HG03095 (cell line): ENCODE data around the gene SLC38A10.
"Not testable (repeated sequence)": the region's sequence is repeated elsewhere in the genome, so short reads cannot be mapped to it uniquely, and the experiment has no call there.

Experiments
- ATAC-seq: cut with Tn5 transposase; IDR thresholded peaks from one replicate; pipeline ENCODE4 v1.9.1; 2021; ENCODE audit warnings: moderate library complexity; ENCODE audit not compliant: unreplicated experiment

Gene SLC38A10

DNA sequence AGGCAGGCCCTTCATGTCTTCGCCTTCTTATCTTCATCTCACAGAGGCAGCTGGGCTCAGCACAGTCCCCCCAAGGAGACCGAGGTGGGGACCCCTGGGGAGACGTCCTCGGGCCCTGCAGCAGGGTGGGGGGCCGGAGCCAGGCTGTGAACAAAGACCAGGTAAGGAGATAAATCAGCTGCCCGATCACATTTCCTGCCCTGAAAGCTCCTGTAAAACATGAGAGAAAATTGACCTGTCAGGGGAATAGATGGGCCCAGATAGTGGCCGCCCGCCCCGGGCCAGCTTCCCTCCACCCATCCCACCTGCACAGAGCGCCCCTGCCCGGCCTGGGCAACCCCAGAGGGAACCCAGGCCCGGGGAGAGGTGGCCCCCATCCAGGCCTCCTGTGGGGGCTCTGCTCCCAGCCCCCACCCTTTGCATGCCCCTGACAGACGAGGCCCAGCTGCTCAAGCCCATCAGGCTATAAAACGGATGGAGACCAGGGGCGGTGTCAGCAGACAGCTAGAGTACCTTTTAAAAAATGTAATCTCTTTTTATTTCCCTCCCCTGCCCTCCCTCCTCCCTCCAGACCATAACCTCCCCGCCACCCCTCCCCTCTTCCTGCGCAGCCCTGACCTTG is 18.8 kb upstream of the SLC38A10 start:
- ATAC-seq, result no peak

DNA sequence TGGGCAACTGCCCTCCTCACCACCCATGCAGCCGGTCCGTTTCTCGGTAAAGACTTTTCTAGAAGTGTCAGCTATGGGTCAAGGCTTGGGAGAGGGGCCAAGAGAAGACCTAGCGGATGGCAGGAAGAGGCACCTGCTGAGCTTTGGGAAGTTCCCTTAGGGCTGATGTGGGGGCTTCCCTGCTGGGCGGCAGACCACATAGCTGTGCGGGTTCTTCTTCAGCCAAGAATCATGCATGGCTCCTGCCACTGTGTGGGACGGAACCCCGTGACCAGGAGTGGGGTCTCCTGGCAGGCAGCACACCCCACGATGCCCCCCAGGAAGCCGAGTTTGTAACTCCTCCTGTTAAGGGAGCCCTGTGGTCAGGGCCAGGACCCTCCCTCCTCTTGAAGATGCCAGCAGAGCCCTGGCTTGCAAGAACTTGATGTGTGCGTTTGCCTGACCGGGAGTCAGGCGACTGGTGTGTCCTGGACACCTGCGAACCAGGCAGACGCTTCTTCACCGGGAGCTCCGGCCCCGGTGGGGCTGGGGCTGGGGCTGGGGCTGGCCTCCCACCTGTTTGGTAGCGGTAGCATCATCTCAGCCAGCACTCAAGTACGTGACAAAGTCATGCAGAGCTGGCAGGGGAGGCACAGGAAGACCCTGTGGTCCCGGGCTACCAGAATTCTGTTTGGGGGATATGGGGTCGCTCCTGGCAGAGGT is 17.7 kb upstream of the SLC38A10 start:
- ATAC-seq, result no peak

DNA sequence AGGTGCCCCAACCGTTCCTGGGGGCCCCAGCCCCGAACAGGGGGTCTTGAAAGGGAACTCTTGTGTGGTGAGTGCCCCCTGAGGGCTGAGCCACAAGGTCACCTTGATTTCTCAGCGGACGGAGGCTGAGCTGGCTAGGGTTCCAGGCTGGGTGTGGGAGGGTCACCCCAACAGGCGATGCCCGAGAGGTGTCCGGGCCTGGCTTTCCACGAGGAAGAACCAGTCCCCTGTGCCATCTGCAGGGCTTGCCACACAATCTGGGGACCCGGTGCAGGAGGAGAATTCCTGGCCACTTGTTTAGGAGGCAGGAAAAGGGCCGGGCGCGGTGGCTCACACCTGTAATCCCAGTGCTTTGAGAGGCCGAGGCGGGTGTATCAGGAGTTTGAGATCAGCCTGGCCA is 16.8 kb upstream of the SLC38A10 start:
- no peak for ATAC-seq

DNA sequence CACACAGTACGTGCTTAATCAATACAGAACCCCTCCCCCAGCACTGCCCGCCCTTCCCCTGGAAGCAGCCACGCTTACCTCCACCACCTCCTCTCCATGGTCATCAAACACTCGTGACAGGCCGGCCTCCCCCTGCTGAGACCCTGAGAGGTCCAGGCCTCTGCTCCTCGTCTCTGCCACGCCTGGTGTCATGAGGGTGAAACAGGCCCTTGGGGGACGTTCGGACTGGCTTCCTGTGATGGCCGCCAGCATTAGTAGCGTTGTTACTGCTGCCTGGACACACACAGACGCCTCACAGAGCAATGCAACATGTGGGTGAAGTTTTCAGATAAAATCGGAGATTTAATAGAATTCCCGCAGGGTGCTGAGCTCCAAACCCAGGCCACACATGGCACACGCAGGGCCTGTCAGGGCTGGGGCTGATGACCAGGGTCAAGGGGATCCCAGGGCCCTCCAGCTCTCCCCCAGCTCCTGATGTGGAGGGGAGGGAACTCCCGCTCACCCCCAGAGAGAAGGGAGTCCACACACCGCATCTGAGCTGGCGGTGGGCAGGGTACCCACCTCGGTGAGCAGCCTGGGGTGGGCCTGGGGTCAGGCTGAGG is 15.9 kb upstream of the SLC38A10 start:
- no peak for ATAC-seq

DNA sequence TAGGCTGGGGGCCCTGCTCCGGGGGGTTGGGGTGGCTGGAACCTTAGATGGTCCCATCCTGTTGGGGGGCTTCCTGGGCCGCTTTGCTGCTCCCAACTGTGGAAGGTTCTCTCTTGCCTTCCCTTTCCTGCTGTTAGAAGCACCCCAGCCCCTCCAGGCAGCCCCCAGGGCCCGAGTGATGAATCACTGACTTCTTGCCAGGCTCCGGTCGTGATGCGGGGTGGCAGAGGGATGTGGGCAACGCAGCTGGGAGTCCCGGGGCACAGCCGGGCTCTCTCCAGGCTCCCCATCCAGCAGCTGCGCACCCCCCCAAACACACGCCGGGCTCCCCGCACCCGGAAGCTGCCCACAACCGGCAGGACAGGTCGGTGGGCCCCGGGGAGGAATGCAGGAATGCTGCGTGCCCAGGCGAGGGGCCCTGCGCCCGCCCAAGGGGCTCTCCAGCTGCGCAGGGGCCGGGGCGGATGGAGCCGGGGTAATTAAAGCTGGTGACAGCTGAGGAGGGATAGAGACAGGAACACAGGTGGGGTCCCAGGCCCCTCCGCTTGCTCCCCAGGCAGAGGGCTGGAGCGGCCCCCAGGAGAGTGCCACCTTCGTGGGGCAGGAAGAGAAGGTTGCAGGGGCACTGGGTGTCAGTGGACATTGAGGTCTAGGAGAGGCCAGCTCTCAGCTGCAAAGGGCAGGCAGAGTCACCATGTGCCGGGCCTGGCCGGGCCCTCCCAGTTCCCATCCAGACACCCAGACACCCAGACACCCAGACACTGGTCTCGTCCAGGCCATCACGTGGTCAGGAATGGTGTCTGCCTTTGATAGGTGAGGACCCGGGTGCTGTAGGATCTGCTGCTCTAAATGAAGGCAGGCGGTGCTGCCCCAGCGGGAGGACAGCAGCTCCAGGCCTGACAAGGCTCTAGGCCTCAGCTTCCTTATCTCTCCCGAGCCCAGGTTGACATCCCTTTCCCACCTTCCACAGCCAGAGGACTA is 15.0 kb upstream of the SLC38A10 start:
- no peak for ATAC-seq

DNA sequence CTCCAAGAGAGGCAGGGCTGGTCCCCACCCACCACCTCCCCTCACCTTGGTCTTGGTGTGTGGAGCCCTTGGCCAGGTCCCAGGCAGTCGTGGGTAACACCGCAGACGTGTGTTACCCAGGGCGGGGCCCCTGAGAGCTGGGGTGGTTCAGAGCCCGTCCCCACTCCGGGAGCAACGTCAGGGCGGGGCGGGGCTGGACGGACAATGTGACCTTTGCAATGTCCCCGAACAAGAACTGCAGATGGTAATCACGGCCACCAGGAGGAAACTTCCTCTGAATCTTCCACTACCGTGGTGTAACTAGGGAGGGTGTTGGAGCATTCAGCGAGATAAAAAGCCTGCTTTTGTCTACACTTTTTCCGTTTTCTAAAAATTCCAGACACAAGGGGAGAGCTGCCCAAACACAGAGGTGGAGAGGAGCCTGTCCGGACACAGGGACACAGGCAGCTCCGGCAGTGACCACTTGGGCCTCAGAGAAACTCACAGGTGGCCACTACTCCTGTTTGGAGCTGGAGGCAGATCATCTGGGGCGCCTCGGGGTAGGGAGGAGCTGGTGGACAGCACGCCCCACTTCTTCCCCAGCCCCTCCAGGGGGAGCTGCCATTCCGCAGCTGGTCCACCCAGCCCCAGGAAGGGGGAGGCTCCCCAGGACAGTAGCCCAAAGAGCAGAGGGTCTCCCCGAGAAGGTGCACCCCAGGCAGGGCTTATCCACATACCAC is 14.2 kb upstream of the SLC38A10 start:
- ATAC-seq, result no peak

DNA sequence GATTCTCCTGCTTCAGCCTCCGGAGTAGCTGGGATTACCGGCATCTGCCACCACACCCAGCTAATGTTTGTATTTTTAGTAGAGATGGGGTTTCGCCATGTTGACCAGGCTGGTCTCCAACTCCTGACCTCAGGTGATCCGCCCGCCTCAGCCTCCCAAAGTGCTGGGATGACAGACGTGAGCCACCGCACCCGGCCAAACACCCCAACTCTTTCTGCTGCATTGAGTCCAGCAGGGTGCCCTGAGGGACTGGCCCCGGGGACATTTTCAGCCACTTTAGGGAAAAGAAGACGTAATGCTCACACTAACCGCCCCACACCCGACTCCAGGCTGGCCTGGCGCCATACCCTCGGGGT is 13.7 kb upstream of the SLC38A10 start:
- not testable (repeated sequence) for ATAC-seq

DNA sequence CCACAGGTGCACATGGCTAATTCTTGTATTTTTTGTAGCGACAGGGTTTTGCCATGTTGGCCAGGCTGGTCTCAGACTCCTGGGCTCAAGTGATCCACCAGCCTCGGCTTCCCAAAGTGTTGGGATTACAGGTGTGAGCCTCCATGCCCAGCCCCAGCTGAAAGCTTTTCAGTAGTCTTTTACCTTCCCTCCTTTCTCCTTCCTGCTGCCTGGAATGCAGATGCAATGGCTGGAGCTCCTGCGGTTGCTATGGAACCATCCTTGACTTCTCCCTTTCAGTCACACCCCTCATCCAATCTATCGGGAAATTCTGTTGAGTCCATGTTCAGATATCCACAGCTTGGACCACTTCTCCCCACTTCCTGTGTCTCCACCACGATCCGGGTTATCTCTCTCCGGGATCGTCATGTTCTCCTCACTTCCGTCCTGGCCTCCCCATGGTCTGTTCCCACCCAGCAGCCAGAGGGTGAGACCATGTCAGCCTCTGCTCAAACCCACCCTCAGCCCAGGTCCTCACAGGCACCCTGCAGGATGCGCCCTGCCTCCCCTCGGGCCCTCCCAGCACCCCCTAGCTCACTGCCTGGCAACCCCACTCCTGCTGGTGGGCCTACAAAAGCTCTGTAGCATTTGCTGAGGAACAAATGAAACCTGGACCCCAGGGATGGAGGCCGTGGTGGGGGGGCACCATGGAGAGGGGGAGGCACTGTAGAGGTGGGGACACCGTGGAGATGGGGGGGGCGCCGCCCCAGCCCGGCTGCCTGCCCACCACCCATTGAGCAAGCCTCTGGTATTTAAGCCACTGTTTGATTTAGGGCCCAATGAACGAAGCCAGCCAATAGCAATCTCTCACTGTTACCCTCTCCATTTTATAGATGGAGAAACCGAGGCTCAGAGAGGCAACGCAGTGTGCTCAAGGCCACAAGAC is 12.8 kb upstream of the SLC38A10 start:
- ATAC-seq, result no peak

DNA sequence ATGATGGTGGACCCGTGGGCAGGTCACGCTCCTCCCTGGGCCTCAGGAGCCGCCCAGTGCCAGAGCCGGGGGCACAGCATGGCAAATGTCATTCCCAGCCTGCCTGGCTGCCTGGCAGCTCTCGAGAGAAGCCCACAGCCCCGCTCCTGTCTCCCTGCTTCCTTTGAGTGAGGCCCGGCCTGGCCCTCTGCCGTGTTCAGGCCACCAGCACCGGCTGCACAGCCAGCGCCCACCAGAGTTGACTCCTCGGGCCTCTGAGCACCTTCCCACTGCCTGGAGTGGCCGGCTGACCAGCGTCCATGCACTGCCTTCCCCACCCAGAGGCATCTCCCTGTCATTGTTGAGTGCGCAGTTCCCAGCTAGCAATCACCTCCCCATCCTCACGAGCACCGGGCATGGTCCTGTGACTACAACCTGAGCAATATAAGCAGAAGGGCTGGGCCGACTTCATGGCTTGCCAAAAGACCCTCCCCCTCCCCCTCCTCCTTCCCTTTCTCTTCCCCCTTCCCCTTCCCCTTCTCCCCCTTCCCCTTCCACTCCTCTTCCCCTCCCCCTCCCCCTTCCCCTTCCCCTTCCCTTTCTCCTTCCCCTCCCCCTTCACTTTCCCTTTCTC is 11.9 kb upstream of the SLC38A10 start:
- no peak for ATAC-seq

DNA sequence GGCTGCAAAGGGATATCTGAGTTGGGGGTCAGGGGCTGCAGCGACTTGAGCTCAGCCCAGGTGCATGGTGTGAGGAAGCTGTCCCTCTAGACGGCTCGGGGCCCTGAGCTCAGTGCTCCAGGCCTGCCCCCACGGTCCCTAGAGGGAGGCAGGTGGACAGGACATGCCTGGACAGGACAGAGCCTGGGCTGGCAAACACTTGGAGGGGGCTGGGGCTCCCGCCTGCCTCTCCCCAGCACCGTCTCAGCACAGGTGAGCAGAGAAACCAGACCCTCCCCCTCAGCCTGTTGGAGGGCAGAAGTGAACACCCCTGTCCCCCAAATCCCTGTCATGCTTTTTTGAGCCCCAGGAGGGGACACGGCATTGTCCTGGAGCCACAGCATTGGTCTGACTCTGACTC is 11.4 kb upstream of the SLC38A10 start:
- ATAC-seq, result no peak

DNA sequence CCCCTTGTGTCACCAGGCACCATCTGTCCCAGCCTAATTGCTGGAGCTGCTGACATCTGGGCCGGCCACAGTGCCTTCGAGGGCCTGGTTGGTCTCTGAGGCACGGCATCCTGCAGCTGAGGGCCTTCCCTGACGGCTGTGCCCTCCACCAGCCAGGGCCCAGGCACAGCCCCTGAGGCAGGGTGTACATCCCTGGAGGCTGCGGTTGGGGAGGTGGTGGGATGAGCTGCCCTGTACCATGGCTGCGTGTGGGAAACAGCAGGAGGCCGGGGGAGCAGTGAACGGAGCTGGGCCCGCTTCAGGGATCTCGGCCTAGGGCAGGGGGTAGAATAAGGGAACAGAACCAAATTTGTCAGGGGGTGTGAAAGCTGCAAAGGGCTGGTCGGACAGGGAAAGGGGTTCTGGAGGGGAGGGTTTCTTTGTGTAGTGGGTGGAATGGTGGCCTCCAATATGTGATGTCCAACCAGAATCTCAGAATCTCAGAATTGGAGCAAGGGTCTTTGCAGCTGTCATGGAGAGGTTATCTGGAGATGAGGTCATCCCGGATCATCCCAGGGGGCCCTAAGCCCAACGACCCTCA is 10.0 kb upstream of the SLC38A10 start:
- ATAC-seq, result no peak

DNA sequence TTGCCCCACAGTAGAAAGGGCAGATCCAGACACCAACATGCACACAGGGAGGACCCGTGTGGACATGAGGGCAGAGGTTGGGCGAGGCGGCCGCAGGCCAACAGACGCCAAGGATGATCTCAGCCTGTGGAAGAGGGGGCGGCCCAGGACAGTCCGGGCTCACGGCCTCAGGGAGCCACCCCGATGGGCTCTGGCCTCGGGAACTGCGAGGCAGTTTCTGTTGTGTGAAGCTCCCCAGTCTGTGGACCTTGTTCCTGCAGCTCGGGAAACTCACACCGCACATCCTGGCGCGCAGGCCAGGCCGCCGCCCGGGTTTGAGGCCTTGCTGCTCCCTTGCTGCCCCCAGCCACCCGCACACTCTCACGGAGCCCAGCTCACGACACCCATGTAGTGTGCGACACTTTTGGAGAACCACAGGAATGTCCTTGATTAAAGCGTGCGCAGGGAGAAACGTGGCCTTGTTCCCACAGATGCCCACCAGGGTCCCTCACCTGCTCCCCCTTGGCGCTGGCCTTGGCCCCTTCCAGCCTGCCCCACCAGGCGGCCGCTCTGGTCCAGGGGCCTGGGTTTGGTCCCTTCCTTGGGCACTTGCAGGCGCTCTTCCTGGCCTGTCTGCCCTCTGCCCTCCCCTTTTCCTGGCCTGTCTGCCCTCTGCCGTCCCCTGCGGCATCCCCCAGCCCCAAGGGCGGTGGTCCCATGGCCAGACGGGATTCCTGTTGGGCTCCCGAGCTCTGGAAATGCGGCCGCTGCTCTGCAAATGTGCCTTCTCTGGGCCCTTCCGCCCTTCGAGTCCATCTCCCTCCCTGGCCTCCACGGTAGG is 9.3 kb upstream of the SLC38A10 start:
- ATAC-seq, result no peak

DNA sequence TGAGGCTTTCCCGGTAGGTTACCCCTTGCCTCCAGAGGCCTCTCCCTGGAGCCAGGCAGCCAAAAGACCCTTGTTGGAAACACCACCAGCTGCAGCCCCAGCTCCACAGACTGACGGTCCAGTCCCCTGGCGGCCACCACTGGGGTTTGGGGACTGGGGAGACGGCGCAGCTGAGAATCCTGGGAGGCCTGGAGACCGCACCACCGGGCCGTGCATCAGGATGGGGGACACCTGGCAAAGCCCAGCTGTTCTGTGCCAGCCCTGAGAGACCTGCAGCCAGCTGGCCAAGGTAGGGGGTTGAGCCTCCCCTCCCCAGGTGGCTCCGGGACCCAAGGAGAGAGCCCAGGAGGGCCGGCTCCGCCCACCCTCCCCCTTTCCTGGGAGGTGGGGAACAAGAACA is 8.3 kb upstream of the SLC38A10 start:
- ATAC-seq, result no peak

DNA sequence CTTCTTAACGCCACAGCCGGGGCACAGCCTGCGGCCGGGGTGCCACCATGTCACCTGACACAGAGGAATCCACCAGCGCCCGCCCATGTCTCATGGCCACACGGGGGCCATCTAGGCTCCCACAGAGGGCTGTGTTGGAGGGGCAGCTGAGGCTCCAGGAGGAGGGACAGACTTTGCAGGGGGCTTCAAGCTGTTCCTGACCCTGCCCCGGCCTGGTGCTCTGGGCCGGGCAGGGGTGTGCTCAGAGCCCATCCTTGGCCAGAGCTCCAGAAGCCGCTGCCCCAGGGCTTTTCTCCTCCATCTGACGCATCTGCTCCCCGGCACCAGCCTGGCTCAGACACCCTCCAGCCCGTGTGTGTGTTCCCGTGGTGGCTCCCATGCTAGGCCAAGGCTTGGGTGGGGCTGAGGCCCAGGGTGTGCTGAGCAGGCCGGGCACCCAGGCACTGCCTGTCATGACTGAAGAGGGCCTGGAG is 7.8 kb upstream of the SLC38A10 start:
- ATAC-seq, result no peak

DNA sequence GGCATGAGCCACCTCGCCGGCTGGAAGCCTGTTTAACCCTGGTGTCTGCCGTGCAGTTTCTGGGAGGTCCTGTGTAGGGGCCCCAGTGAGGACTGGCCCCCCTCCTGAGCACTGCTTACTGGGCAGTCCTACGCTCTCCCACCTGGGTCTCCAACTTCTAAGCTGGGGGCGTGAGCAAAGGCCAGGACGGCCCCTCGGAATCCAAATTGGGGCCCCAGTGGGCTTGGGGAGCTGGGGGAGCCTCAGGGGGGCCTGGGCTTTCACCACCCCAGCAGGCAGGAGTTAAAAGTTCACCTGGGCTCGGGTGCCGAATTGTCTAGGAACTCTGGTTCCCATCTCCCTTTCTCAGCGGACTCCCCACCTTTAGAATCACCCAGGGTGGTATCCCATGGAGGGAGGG is 7.2 kb upstream of the SLC38A10 start:
- ATAC-seq, result no peak

DNA sequence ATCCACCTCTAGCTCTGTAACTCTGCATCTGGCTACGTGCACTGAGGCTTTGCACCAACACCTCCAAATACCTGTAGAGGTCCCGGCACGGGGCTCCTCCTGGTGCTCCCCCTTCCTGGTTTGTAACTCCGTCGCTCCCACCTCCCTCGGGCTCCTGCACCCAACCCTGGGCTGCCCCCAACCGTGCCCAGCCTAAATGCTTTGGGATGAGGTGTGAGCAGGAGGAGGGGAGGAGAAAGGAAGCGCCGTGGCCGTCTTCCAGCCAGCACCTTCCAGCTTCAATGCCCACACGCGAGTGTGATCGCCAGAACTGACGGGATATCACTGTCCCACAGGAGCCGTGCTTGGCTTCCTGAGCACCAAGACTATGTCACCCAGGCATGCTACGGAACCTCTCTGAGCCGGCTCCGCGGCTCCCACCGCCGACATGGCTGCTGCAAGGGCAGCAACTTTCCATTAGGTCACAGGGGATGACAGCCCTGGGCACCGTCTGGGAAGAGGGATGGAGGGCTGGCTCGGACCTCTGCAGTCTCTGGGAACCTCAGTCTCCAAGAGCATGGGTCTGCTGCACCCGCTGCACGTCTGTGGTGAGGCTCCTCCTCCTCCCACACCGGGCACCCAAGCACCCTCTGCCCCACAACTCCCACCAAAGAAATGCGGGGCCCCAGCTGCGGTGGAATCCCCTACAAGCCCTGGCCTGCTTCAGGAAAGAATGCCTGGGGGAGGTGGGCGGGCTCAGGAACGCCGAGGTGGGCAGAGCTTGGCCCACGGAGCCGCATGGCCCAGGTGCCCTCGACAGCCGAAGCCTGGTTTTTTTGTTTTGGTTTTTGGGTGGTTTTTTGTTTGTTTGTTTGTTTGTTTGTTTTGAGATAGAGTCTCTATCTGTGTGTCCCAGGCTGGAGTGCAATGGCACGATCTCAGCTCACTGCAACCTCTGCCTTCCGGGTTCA is 6.4 kb upstream of the SLC38A10 start:
- ATAC-seq, result no peak
